A549 treated with CORT108297 at 1 μM for 4 hours (cell line): ENCODE results near the gene CDC73. TPM values are rescaled to one million over a fixed set of nuclear protein-coding genes. Genes with fewer than 3 reads are reported as not detected.

Experiments
- total RNA-seq: library from RNA; stranded (reverse); fragments of 200-300 nt; extraction: Qiagen RNA extraction; gene quantifications from 5 replicates; pipeline ENCODE4 v1.2.3, GENCODE V29; 2022

The CDC73 gene
- total RNA-seq = 30.3 to 35.1 TPM (median 32.6 TPM) in 5 replicates

GRCh38 chr1:193121616-193122593 lies at the start of gene CDC73:
Gene CDC73 (plus strand): TSS chr1:193122031. CDS start chr1:193122201, 170 bp downstream.

GRCh38 chr1:193104907-193105820 lies 16.7 kb upstream of the CDC73 start, which contains the start of gene GLRX2:
Gene GLRX2 (minus strand): TSS chr1:193105414. CDS start chr1:193105382, 32 bp downstream.

GRCh38 chr1:193185901-193186731 lies 64.3 kb downstream of the CDC73 start, which contains the start of gene B3GALT2:
Gene B3GALT2 (minus strand): TSS chr1:193186613. CDS start chr1:193181562, 5,051 bp downstream.

Other genes starting within 250 kb of the CDC73 start
- gene UCHL5, start 62.7 kb upstream of the CDC73 start, total RNA-seq = 39.8 to 46.4 TPM (median 42.8 TPM) in 5 replicates
- 24.6 to 31.6 TPM (median 27.0 TPM) in 5 replicates for gene RO60, start 62.4 kb upstream of the CDC73 start, total RNA-seq
- gene GLRX2, start 16.6 kb upstream of the CDC73 start, total RNA-seq = 46.9 to 54.3 TPM (median 48.0 TPM) in 5 replicates
- not detected in 5 replicates for gene B3GALT2, start 64.6 kb downstream of the CDC73 start, total RNA-seq